Tibial nerve (tissue), 4 donors: Measurements from ENCODE around the gene PAPOLA.

Experiments used
- EP300 ChIP-seq, 2 donors: sonication (generic); formaldehyde crosslinking; IDR thresholded peaks; one replicate each; pipeline ENCODE4 v1.6.1; 2017; ENCODE audit warnings: antibody characterized with exemption in 2 of 2, mild to moderate bottlenecking in 1 of 2
- POLR2A ChIP-seq, 2 donors: fragments of 450-650 bp; IDR thresholded peaks; one replicate each; pipeline ENCODE4 v1.6.1; 2017; ENCODE audit warnings: antibody characterized with exemption in 2 of 2, mild to moderate bottlenecking in 2 of 2, moderate library complexity in 2 of 2
- TF ChIP-seq, protein P1 (sequence below), 5 experiments: fragments of 200-600 bp in 3 of 5; fragments of 450-650 bp in 2 of 5; sonication (generic) in 3 of 5; IDR thresholded peaks; one replicate each; pipeline ENCODE4 v1.5.1; 2016 to 2019; ENCODE audit warnings: antibody characterized with exemption in 5 of 5, mild to moderate bottlenecking in 3 of 5, moderate library complexity in 2 of 5

DNA sequence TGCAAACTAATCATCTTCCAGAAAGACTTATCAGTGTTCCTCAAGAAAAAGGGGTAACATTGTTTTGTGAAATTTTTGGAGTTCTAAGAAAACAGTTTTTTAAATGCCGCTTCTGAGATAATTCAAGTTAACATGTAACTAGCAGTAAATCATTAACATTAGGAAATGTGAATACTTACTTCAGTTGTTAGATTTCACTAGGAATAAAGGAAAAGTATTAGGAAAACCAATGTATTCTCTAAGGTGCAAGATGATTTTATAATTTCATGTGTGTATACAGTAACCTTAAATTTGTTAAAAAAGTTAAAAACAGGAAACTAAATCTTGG, 36.8 kb downstream of the PAPOLA start:
- TF ChIP-seq, protein P1, sequence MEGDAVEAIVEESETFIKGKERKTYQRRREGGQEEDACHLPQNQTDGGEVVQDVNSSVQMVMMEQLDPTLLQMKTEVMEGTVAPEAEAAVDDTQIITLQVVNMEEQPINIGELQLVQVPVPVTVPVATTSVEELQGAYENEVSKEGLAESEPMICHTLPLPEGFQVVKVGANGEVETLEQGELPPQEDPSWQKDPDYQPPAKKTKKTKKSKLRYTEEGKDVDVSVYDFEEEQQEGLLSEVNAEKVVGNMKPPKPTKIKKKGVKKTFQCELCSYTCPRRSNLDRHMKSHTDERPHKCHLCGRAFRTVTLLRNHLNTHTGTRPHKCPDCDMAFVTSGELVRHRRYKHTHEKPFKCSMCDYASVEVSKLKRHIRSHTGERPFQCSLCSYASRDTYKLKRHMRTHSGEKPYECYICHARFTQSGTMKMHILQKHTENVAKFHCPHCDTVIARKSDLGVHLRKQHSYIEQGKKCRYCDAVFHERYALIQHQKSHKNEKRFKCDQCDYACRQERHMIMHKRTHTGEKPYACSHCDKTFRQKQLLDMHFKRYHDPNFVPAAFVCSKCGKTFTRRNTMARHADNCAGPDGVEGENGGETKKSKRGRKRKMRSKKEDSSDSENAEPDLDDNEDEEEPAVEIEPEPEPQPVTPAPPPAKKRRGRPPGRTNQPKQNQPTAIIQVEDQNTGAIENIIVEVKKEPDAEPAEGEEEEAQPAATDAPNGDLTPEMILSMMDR (IDR thresholded peaks at IDR 0.05), result no peak
- TF ChIP-seq POLR2A (IDR thresholded peaks at IDR 0.05) (no peak), EP300 (IDR thresholded peaks at IDR 0.05) (no peak)
